HG02884 (cell line): Measurements from ENCODE around the gene LAMB3.

Experiments
- ATAC-seq: cut with Tn5 transposase; IDR thresholded peaks from one replicate; pipeline ENCODE4 v1.9.1; 2021; ENCODE audit warnings: mild to moderate bottlenecking, moderate library complexity; ENCODE audit not compliant: unreplicated experiment

LAMB3 gene

GRCh38 chr1:209569455-209570207 is 82.6 kb downstream of the LAMB3 start:
- ATAC-seq, result no peak

GRCh38 chr1:209567698-209568175 is 84.5 kb downstream of the LAMB3 start:
- ATAC-seq, result no peak

GRCh38 chr1:209565759-209566678 is 86.2 kb downstream of the LAMB3 start:
- peak; percentile 75 for ATAC-seq
